HEK293 (cell line): Measurements from ENCODE around the gene MYL10.

Experiments
- CTCF ChIA-PET: fragments of 350-600 bp; formaldehyde crosslinking; extraction: SDS; loops from one replicate; lab custom pipeline; 2021; ENCODE audit warnings: antibody characterized with exemption; lab: Yijun Ruan, JAX
- POLR2A ChIA-PET: fragments of 300-600 bp; formaldehyde crosslinking; extraction: SDS; loops from one replicate; lab custom pipeline; 2020; ENCODE audit warnings: antibody characterized with exemption, inconsistent platforms; lab: Yijun Ruan, JAX
- H3K27ac ChIP-seq: fragments of 200-500 bp; sonication (Bioruptor generic); 2 replicates; pipeline ENCODE4 v1.5.1; 2014; ENCODE audit warnings: low read depth, low read length, control low read depth, inconsistent platforms; ENCODE audit errors: extremely low read depth
- H3K36me3 ChIP-seq, 2 experiments: fragments of 200-500 bp in 1 of 2; sonication (Bioruptor generic) in 1 of 2; 1 replicate in 1 of 2; 2 replicates in 1 of 2; pipeline ENCODE4 v1.5.1; 2014 to 2017; ENCODE audit warnings: inconsistent platforms in 2 of 2, low read length in 2 of 2; ENCODE audit not compliant: control insufficient read depth in 2 of 2, insufficient read depth in 1 of 2
- H3K4me1 ChIP-seq: fragments of 200-500 bp; sonication (Bioruptor generic); 2 replicates; pipeline ENCODE4 v1.5.1; 2014; ENCODE audit warnings: mild to moderate bottlenecking, low read length, inconsistent platforms; ENCODE audit not compliant: control insufficient read depth, insufficient read depth
- H3K4me3 ChIP-seq: 2 replicates; pipeline ENCODE4 v1.5.1; 2011; ENCODE audit warnings: low read depth, mild to moderate bottlenecking, control low read depth, low read length, moderate library complexity
- H3K9me3 ChIP-seq: fragments of 200-500 bp; sonication (Bioruptor generic); 2 replicates; pipeline ENCODE4 v1.5.1; 2014; ENCODE audit warnings: low read depth, low read length, inconsistent platforms; ENCODE audit not compliant: control insufficient read depth, insufficient read depth
- FEZF1 ChIP-seq: fragments of 450-650 bp; formaldehyde crosslinking; IDR thresholded peaks from 2 replicates; pipeline ENCODE4 v1.5.1; 2016; ENCODE audit warnings: missing biosample characterization, missing genetic modification characterization
- KLF16 ChIP-seq: fragments of 450-650 bp; formaldehyde crosslinking; IDR thresholded peaks from 2 replicates; pipeline ENCODE4 v1.5.1; 2017; ENCODE audit warnings: missing biosample characterization, missing genetic modification characterization
- MEIS1 ChIP-seq: sonication (generic); formaldehyde crosslinking; IDR thresholded peaks from 2 replicates; pipeline ENCODE4 v1.8.1; 2022; ENCODE audit warnings: missing genetic modification reagents, mild to moderate bottlenecking, borderline replicate concordance
- OSR2 ChIP-seq: fragments of 450-650 bp; formaldehyde crosslinking; IDR thresholded peaks from 2 replicates; pipeline ENCODE4 v1.5.1; 2016; ENCODE audit warnings: missing biosample characterization, missing genetic modification characterization
- SETDB1 ChIP-seq: IDR thresholded peaks from one replicate; pipeline ENCODE4 v1.6.1; 2017; ENCODE audit warnings: mild to moderate bottlenecking, low read length, moderate library complexity, mixed read lengths; ENCODE audit not compliant: insufficient read length
- TRIM28 ChIP-seq: IDR thresholded peaks from 2 replicates; pipeline ENCODE4 v1.6.1; 2011; ENCODE audit warnings: low read length, control low read depth, borderline replicate concordance
- WT1 ChIP-seq: fragments of 450-650 bp; formaldehyde crosslinking; IDR thresholded peaks from 2 replicates; pipeline ENCODE4 v1.5.1; 2016; ENCODE audit warnings: missing biosample characterization, missing genetic modification characterization
- ZBTB7A ChIP-seq: fragments of 450-650 bp; formaldehyde crosslinking; IDR thresholded peaks from 2 replicates; pipeline ENCODE4 v1.5.1; 2016; ENCODE audit warnings: low read depth, missing biosample characterization, missing genetic modification characterization
- ZFHX2 ChIP-seq: fragments of 450-650 bp; formaldehyde crosslinking; conservative IDR thresholded peaks from 2 replicates; pipeline ENCODE4 v1.5.1; 2016; ENCODE audit warnings: missing biosample characterization, missing genetic modification characterization
- ZNF114 ChIP-seq: fragments of 450-650 bp; formaldehyde crosslinking; IDR thresholded peaks from 2 replicates; pipeline ENCODE4 v1.5.0; 2017; ENCODE audit warnings: missing biosample characterization, missing genetic modification characterization
- ZNF140 ChIP-seq: fragments of 450-650 bp; formaldehyde crosslinking; IDR thresholded peaks from 2 replicates; pipeline ENCODE4 v1.5.1; 2016; ENCODE audit warnings: missing biosample characterization, missing genetic modification characterization
- ZNF155 ChIP-seq: fragments of 450-650 bp; formaldehyde crosslinking; IDR thresholded peaks from 2 replicates; pipeline ENCODE4 v1.5.1; 2016; ENCODE audit warnings: missing biosample characterization, missing genetic modification characterization
- ZNF324 ChIP-seq: fragments of 450-650 bp; formaldehyde crosslinking; IDR thresholded peaks from 2 replicates; pipeline ENCODE4 v1.5.1; 2016; ENCODE audit warnings: missing biosample characterization, missing genetic modification characterization
- ZNF366 ChIP-seq: fragments of 450-650 bp; formaldehyde crosslinking; conservative IDR thresholded peaks from 2 replicates; pipeline ENCODE4 v1.5.1; 2016; ENCODE audit warnings: missing biosample characterization, missing genetic modification characterization
- ZNF473 ChIP-seq: fragments of 450-650 bp; formaldehyde crosslinking; IDR thresholded peaks from 2 replicates; pipeline ENCODE4 v1.5.1; 2017; ENCODE audit warnings: missing biosample characterization, missing genetic modification characterization
- ZNF530 ChIP-seq: fragments of 450-650 bp; formaldehyde crosslinking; IDR thresholded peaks from 2 replicates; pipeline ENCODE4 v1.5.1; 2016; ENCODE audit warnings: low read depth, missing biosample characterization, missing genetic modification characterization
- ZNF549 ChIP-seq: fragments of 450-650 bp; IDR thresholded peaks from 2 replicates; pipeline ENCODE4 v1.5.1; 2018; ENCODE audit warnings: missing biosample characterization, missing genetic modification characterization, mild to moderate bottlenecking, inconsistent platforms, moderate library complexity
- ZNF707 ChIP-seq: fragments of 450-650 bp; formaldehyde crosslinking; IDR thresholded peaks from 2 replicates; pipeline ENCODE4 v1.5.1; 2016; ENCODE audit warnings: missing biosample characterization, missing genetic modification characterization
- ZNF76 ChIP-seq: fragments of 450-650 bp; formaldehyde crosslinking; IDR thresholded peaks from 2 replicates; pipeline ENCODE4; 2016; ENCODE audit warnings: low read depth, missing biosample characterization, missing genetic modification characterization, borderline replicate concordance
- TF ChIP-seq, protein P1 (sequence below): fragments of 450-650 bp; formaldehyde crosslinking; IDR thresholded peaks from 2 replicates; pipeline ENCODE4 v1.5.1; 2016; ENCODE audit warnings: missing biosample characterization, missing genetic modification characterization
- TF ChIP-seq, protein P2 (sequence below): IDR thresholded peaks from 2 replicates; pipeline ENCODE4 v1.6.1; 2011; ENCODE audit warnings: mild to moderate bottlenecking, low read depth, low read length, borderline replicate concordance
- TF ChIP-seq, protein P3 (sequence below): fragments of 450-650 bp; formaldehyde crosslinking; IDR thresholded peaks from 2 replicates; pipeline ENCODE4 v1.5.1; 2016; ENCODE audit warnings: missing biosample characterization, missing genetic modification characterization
- TF ChIP-seq, protein P4 (sequence below): fragments of 450-650 bp; formaldehyde crosslinking; IDR thresholded peaks from 2 replicates; pipeline ENCODE4 v1.5.1; 2016; ENCODE audit warnings: missing biosample characterization, missing genetic modification characterization
- TF ChIP-seq, protein P5 (sequence below): fragments of 450-650 bp; formaldehyde crosslinking; IDR thresholded peaks from 2 replicates; pipeline ENCODE4 v1.5.1; 2016; ENCODE audit warnings: missing biosample characterization, missing genetic modification characterization

Gene MYL10

DNA sequence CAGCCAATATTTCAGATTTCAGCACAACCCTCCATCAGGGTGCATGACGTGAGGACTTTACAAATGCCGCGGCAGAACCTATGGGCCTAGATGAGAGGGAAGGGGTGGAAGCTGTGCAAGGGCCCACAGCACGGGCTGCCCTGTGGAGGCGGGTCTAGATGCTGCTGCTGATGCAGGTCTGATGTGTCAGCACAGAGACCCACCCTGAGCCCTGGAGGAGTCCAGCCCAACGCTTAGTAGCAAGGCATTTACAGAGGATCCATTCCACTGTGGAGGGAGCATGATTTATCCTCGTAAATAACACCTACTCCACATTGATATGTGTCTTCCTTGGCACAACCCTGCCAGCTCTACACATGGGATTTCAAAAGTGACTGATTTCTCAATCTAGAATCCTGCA lies 48.5 kb downstream of the MYL10 start (continued):
- TF ChIP-seq ZNF155 (tag by site-specific recombination) (no peak), ZFHX2 (no peak), ZBTB7A (tag by site-specific recombination) (no peak), ZNF707 (tag by site-specific recombination) (no peak), MEIS1 (no peak), ZNF76 (tag by site-specific recombination) (no peak)
- TF ChIP-seq, protein P1, sequence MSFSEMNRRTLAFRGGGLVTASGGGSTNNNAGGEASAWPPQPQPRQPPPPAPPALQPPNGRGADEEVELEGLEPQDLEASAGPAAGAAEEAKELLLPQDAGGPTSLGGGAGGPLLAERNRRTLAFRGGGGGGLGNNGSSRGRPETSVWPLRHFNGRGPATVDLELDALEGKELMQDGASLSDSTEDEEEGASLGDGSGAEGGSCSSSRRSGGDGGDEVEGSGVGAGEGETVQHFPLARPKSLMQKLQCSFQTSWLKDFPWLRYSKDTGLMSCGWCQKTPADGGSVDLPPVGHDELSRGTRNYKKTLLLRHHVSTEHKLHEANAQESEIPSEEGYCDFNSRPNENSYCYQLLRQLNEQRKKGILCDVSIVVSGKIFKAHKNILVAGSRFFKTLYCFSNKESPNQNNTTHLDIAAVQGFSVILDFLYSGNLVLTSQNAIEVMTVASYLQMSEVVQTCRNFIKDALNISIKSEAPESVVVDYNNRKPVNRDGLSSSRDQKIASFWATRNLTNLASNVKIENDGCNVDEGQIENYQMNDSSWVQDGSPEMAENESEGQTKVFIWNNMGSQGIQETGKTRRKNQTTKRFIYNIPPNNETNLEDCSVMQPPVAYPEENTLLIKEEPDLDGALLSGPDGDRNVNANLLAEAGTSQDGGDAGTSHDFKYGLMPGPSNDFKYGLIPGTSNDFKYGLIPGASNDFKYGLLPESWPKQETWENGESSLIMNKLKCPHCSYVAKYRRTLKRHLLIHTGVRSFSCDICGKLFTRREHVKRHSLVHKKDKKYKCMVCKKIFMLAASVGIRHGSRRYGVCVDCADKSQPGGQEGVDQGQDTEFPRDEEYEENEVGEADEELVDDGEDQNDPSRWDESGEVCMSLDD (tag by site-specific recombination), result no peak
- TF ChIP-seq, protein P2, sequence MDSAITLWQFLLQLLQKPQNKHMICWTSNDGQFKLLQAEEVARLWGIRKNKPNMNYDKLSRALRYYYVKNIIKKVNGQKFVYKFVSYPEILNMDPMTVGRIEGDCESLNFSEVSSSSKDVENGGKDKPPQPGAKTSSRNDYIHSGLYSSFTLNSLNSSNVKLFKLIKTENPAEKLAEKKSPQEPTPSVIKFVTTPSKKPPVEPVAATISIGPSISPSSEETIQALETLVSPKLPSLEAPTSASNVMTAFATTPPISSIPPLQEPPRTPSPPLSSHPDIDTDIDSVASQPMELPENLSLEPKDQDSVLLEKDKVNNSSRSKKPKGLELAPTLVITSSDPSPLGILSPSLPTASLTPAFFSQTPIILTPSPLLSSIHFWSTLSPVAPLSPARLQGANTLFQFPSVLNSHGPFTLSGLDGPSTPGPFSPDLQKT, result no peak

DNA sequence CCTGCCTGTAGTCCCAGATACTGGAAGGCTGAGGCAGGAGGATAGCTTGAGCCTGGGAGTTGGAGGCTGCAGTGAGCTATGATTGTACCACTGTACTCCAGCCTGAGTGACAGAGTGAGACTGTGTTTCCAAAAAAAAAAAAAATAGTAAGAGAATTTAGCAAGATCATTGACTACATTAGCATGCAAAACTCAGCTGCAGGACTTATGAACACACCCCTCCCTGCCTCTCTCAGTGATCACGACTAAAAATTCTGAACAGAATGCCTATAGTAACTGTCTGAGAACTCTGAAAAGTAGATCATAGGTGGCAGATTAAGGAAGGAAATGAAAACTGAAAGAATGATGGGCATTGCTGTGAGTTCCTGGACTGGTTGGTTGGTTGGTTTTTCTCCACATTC lies 50.5 kb downstream of the MYL10 start:
- H3K4me1 ChIP-seq, result no peaks in the 10 kb centered on the region
- no peaks in the 10 kb centered on the region; the same call in 1 of the 2 replicates for H3K9me3 ChIP-seq

More for the DNA sequence above, 50.5 kb downstream of the MYL10 start:
- no peak overlapping the region for H3K4me3 ChIP-seq
- CTCF ChIA-PET, result interaction anchor here (0.6 kb wide), 1 partner anchor 693 kb away, joined by 3 read pairs; no protein-coding TSS in a partner anchor
- no peaks in the 10 kb centered on the region for H3K36me3 ChIP-seq
- POLR2A ChIA-PET, result no interaction called here
- H3K27ac ChIP-seq, result no peak overlapping the region
- TF ChIP-seq, protein P3, sequence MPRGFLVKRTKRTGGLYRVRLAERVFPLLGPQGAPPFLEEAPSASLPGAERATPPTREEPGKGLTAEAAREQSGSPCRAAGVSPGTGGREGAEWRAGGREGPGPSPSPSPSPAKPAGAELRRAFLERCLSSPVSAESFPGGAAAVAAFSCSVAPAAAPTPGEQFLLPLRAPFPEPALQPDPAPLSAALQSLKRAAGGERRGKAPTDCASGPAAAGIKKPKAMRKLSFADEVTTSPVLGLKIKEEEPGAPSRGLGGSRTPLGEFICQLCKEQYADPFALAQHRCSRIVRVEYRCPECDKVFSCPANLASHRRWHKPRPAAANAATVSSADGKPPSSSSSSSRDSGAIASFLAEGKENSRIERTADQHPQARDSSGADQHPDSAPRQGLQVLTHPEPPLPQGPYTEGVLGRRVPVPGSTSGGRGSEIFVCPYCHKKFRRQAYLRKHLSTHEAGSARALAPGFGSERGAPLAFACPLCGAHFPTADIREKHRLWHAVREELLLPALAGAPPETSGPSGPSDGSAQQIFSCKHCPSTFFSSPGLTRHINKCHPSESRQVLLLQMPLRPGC (tag by site-specific recombination), result no peak
- TF ChIP-seq OSR2 (tag by site-specific recombination), result no peak
- no peak for TF ChIP-seq ZNF140
- TF ChIP-seq, protein P4, sequence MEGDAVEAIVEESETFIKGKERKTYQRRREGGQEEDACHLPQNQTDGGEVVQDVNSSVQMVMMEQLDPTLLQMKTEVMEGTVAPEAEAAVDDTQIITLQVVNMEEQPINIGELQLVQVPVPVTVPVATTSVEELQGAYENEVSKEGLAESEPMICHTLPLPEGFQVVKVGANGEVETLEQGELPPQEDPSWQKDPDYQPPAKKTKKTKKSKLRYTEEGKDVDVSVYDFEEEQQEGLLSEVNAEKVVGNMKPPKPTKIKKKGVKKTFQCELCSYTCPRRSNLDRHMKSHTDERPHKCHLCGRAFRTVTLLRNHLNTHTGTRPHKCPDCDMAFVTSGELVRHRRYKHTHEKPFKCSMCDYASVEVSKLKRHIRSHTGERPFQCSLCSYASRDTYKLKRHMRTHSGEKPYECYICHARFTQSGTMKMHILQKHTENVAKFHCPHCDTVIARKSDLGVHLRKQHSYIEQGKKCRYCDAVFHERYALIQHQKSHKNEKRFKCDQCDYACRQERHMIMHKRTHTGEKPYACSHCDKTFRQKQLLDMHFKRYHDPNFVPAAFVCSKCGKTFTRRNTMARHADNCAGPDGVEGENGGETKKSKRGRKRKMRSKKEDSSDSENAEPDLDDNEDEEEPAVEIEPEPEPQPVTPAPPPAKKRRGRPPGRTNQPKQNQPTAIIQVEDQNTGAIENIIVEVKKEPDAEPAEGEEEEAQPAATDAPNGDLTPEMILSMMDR (tag by site-specific recombination), result no peak
- TF ChIP-seq ZNF549, result no peak
- TF ChIP-seq, protein P5, sequence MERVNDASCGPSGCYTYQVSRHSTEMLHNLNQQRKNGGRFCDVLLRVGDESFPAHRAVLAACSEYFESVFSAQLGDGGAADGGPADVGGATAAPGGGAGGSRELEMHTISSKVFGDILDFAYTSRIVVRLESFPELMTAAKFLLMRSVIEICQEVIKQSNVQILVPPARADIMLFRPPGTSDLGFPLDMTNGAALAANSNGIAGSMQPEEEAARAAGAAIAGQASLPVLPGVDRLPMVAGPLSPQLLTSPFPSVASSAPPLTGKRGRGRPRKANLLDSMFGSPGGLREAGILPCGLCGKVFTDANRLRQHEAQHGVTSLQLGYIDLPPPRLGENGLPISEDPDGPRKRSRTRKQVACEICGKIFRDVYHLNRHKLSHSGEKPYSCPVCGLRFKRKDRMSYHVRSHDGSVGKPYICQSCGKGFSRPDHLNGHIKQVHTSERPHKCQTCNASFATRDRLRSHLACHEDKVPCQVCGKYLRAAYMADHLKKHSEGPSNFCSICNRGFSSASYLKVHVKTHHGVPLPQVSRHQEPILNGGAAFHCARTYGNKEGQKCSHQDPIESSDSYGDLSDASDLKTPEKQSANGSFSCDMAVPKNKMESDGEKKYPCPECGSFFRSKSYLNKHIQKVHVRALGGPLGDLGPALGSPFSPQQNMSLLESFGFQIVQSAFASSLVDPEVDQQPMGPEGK (tag by site-specific recombination), result no peak
- no peak for TF ChIP-seq ZNF366 (tag by site-specific recombination)
- TF ChIP-seq WT1, result no peak
- no peak for TF ChIP-seq TRIM28
- TF ChIP-seq SETDB1, result no peak
- TF ChIP-seq, protein P1 (tag by site-specific recombination), result no peak
- no peak for TF ChIP-seq ZNF114
- no peak for TF ChIP-seq FEZF1 (tag by site-specific recombination)
- TF ChIP-seq KLF16 (tag by site-specific recombination), result no peak
- TF ChIP-seq ZNF530 (tag by site-specific recombination), result no peak
- TF ChIP-seq ZNF324 (tag by site-specific recombination), result no peak
- no peak for TF ChIP-seq ZNF473 (tag by site-specific recombination)
